Measurements from ENCODE around the gene RIMS3. TPM values are rescaled to one million over a fixed set of nuclear protein-coding genes. Genes with fewer than 3 reads are reported as not detected.

RIMS3 gene
- total and polyA plus RNA-seq, 2 experiments from 2014 or later: 1.4 to 1.6 TPM

DNA sequence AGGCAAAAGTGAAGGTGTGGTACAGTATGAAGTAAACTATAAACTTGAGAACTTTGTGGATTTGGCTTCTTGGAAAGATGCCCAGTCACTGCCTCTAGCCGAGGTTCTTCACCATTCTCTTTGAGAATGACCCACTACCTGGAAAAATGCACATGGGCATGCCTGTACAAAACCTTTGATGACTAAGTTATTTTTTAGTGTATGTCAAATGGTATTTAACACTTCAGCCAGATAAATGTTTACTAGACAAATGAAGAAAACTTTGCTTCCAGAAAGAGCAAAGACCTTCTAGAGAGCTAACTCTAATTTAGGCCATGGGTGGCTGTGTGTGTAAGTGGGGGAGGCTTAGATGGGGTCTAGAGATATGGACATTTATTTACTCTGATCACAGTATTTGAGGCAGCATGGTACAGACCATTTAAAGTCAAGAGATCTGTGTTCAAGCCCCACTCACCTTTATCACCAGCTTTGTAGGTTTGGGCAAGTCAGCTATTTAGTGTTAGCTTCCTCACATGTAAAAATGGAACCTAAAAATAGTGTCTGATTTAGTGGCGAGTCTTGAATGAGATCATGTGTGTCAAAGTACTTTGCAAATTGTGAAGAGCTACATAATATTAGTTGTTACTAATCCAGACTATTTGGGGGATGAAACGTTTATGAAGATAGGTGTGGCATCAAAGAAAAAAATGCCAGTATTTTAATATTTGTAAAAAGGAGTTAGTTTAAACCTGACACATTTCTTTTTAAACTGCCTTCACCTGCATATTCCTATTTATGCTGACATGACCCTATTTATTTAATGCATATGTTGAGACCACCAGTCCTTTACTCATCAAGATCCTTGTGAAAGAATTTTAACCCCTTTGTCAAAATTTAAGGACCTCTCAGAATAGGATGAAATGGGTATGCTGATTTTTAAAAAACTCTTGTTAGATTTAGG is 46.3 kb upstream of the RIMS3 start:
- peaks cover 14% of the 10 kb centered on the region for H3K4me1 ChIP-seq (ENCODE audit: insufficient read depth)
- peak; percentile 35 for DNase-seq (ENCODE audit: low spot score)
- peaks cover 2% of the 10 kb centered on the region for H4K20me1 ChIP-seq (ENCODE audit: insufficient read depth, poor library complexity, severe bottlenecking)
- TF ChIP-seq EZH2 (IDR thresholded peaks at IDR 0.05; ENCODE audit: borderline replicate concordance) (no peak), EZH2phosphoT487 (IDR thresholded peaks at IDR 0.05; ENCODE audit: low read depth, severe bottlenecking, unreplicated experiment) (no peak)
- TF ChIP-seq, protein P1, sequence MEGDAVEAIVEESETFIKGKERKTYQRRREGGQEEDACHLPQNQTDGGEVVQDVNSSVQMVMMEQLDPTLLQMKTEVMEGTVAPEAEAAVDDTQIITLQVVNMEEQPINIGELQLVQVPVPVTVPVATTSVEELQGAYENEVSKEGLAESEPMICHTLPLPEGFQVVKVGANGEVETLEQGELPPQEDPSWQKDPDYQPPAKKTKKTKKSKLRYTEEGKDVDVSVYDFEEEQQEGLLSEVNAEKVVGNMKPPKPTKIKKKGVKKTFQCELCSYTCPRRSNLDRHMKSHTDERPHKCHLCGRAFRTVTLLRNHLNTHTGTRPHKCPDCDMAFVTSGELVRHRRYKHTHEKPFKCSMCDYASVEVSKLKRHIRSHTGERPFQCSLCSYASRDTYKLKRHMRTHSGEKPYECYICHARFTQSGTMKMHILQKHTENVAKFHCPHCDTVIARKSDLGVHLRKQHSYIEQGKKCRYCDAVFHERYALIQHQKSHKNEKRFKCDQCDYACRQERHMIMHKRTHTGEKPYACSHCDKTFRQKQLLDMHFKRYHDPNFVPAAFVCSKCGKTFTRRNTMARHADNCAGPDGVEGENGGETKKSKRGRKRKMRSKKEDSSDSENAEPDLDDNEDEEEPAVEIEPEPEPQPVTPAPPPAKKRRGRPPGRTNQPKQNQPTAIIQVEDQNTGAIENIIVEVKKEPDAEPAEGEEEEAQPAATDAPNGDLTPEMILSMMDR (IDR thresholded peaks at IDR 0.05; ENCODE audit: poor library complexity): no peak
- H3K4me2 ChIP-seq: peak overlapping the region; percentile 82
- WGBS (ENCODE audit: low lambda C conversion rate, missing lambda C conversion rate): 38% methylated on average over 3 of the region's 3 CpGs
- no peak overlapping the region for H2AFZ ChIP-seq
- no peaks in the 10 kb centered on the region for H3K9me2 ChIP-seq (replicated peaks; ENCODE audit: insufficient read depth)
- peaks cover 91% of the 10 kb centered on the region for H3K79me2 ChIP-seq
- no peaks in the 10 kb centered on the region for H3K36me3 ChIP-seq (replicated peaks; ENCODE audit: insufficient read depth, low read depth)
- no peaks in the 10 kb centered on the region for H3K27me3 ChIP-seq
- H3K9me3 ChIP-seq (ENCODE audit: low read depth): no peaks in the 10 kb centered on the region
- peak overlapping the region; percentile 21 for H3K4me3 ChIP-seq
- peak overlapping the region; percentile 54 for H3K27ac ChIP-seq

DNA sequence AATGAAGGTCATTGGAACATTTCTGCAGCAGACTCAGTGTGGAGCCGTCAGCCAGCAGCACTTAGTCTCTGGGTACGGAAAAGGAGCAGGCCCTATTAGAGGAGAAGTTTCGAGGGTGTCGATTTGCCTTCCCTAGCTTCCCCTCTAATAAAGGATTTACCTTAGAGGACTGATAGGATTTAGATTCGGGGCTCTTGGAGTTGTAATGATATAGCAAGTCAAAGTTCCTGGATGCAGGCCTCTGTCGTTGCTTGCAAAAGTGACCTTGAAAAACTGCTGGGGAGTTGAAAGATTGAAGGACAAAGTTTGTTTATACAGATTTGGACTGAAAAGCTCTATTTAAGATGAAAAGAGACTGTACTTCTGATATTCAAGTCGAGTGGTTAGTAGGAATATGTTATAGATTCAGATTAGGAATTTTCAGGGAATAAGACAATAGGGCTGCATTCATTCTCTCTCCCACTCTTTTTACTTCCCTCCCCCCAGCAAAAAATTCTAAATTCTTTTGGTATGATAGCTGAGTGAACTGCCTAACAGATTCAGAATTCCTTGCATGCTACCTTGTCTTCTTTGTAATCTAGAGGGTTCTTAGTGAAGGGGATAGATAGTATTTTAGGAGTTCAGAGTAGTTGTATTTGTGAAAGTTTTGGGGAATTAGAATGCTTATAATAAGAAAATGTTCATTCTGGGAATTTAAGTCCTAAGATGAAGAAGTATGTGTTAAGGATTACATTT is 45.3 kb upstream of the RIMS3 start:
- peaks cover 91% of the 10 kb centered on the region for H3K79me2 ChIP-seq
- peaks cover 14% of the 10 kb centered on the region for H3K4me1 ChIP-seq (ENCODE audit: insufficient read depth)
- H3K36me3 ChIP-seq (replicated peaks; ENCODE audit: insufficient read depth, low read depth): no peaks in the 10 kb centered on the region
- H3K9me2 ChIP-seq (replicated peaks; ENCODE audit: insufficient read depth): no peaks in the 10 kb centered on the region
- no peaks in the 10 kb centered on the region for H3K9me3 ChIP-seq (ENCODE audit: low read depth)
- no peak overlapping the region for H2AFZ ChIP-seq
- peak overlapping the region; percentile 21 for H3K4me3 ChIP-seq
- no peak for DNase-seq (ENCODE audit: low spot score)
- TF ChIP-seq EZH2phosphoT487 (IDR thresholded peaks at IDR 0.05; ENCODE audit: low read depth, severe bottlenecking, unreplicated experiment) (no peak), EZH2 (IDR thresholded peaks at IDR 0.05; ENCODE audit: borderline replicate concordance) (no peak)
- TF ChIP-seq, protein P1 (IDR thresholded peaks at IDR 0.05; ENCODE audit: poor library complexity): no peak
- WGBS (ENCODE audit: low lambda C conversion rate, missing lambda C conversion rate): 6% methylated on average over 7 of the region's 7 CpGs
- H3K27ac ChIP-seq: peak overlapping the region; percentile 54
- H4K20me1 ChIP-seq (ENCODE audit: insufficient read depth, poor library complexity, severe bottlenecking): peaks cover 2% of the 10 kb centered on the region
- H3K4me2 ChIP-seq: peak overlapping the region; percentile 82
- no peaks in the 10 kb centered on the region for H3K27me3 ChIP-seq

DNA sequence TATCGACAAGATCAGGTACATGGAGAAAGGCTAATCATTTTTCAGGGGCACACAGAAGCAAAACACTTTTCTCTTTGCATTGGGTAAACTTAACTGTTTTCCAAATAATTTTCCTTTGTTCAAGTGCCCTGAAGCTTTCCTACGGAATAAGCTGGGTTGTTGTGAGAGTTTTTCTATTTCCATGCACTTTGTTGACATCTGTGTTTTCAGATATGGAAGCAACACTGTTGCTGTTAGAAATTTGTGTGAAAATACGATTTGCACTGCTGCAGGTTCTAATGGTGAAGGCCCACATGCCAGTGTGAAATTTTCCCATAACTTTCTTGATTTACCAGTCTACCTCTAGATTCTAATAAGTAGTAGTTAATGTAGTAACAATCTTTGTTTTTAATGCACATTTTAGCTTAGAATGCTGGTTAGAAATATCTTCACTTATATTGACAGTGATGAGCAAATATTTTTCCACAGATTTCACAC is 44.4 kb upstream of the RIMS3 start:
- no peak for DNase-seq (ENCODE audit: low spot score)
- peaks cover 93% of the 10 kb centered on the region for H3K79me2 ChIP-seq

More for the DNA sequence above, 44.4 kb upstream of the RIMS3 start:
- Histone ChIP-seq H3K27me3 (no peaks in the 10 kb centered on the region), H3K4me1 (ENCODE audit: insufficient read depth) (peaks cover 16% of the 10 kb centered on the region), H4K20me1 (ENCODE audit: insufficient read depth, poor library complexity, severe bottlenecking) (peaks cover 2% of the 10 kb centered on the region), H3K9me2 (replicated peaks; ENCODE audit: insufficient read depth) (no peaks in the 10 kb centered on the region), H2AFZ (no peak overlapping the region), H3K27ac (peak overlapping the region; percentile 54), H3K4me3 (peak overlapping the region; percentile 21), H3K9me3 (ENCODE audit: low read depth) (no peaks in the 10 kb centered on the region), H3K4me2 (peak overlapping the region; percentile 82), H3K36me3 (replicated peaks; ENCODE audit: insufficient read depth, low read depth) (no peaks in the 10 kb centered on the region)
- TF ChIP-seq EZH2phosphoT487 (IDR thresholded peaks at IDR 0.05; ENCODE audit: low read depth, severe bottlenecking, unreplicated experiment) (no peak), EZH2 (IDR thresholded peaks at IDR 0.05; ENCODE audit: borderline replicate concordance) (no peak)
- TF ChIP-seq, protein P1 (IDR thresholded peaks at IDR 0.05; ENCODE audit: poor library complexity): no peak
- 4% methylated on average over 3 of the region's 3 CpGs for WGBS (ENCODE audit: low lambda C conversion rate, missing lambda C conversion rate)
